Stimulated activated naive B cell treated with anti-CD40 and anti-IgM and Interleukin-4, amounts not matched to agents 10 μg/mL and 1 μg/mL and 100 μg/mL, for 72 hours (primary cell): ENCODE results near the gene PTPN14.

Source experiments
- ATAC-seq, 2 donors: fragments of 150-1000 bp; cut with Tn5 transposase; replicated peaks; 2 replicates each; pipeline ENCODE4 v1.10.0; 2021; ENCODE audit warnings: moderate library complexity in 1 of 2
- DNase-seq: peaks from one replicate; pipeline ENCODE4 v3.0.0; 2021
- H3K27ac Mint-ChIP-seq: one replicate; pipeline ENCODE4 v1.8.0; 2022; ENCODE audit warnings: mild to moderate bottlenecking, mixed read lengths
- H3K27me3 Mint-ChIP-seq, 2 donors: one replicate each; pipeline ENCODE4 v1.8.0; 2022; ENCODE audit warnings: mixed read lengths in 2 of 2
- H3K36me3 Mint-ChIP-seq, 2 donors: one replicate each; pipeline ENCODE4 v1.8.0; 2022; ENCODE audit warnings: mixed read lengths in 2 of 2, mild to moderate bottlenecking in 1 of 2
- H3K4me1 Mint-ChIP-seq, 2 donors: one replicate each; pipeline ENCODE4 v1.8.0; 2022; ENCODE audit warnings: mixed read lengths in 2 of 2, mild to moderate bottlenecking in 1 of 2
- H3K4me3 Mint-ChIP-seq, 2 donors: one replicate each; pipeline ENCODE4 v1.8.0; 2022; ENCODE audit warnings: mild to moderate bottlenecking in 2 of 2, mixed read lengths in 2 of 2, moderate library complexity in 1 of 2
- H3K9me3 Mint-ChIP-seq, 2 donors: one replicate each; pipeline ENCODE4 v1.8.0; 2022; ENCODE audit warnings: mixed read lengths in 2 of 2, mild to moderate bottlenecking in 1 of 2

The PTPN14 gene

GRCh38 chr1:214460304-214460916 lies 91.0 kb downstream of the PTPN14 start:
- no peak overlapping the region for H3K27ac Mint-ChIP-seq

GRCh38 chr1:214459895-214460294 lies 91.5 kb downstream of the PTPN14 start:
- Mint-ChIP-seq H3K4me3 (no peak overlapping the region), H3K9me3 (peaks cover 0 to 2% of the 10 kb centered on the region in 2 donors), H3K27ac (no peak overlapping the region), H3K27me3 (peaks cover 4 to 8% of the 10 kb centered on the region in 2 donors), H3K36me3 (no peaks in the 10 kb centered on the region), H3K4me1 (no peaks in the 10 kb centered on the region)
- DNase-seq (no peak), ATAC-seq (no peak)

More at GRCh38 chr1:214460304-214460916, 91.0 kb downstream of the PTPN14 start:
- Mint-ChIP-seq H3K36me3 (no peaks in the 10 kb centered on the region), H3K27me3 (peaks cover 4% of the 10 kb centered on the region in 2 donors), H3K4me3 (no peak overlapping the region), H3K9me3 (peaks cover 0 to 2% of the 10 kb centered on the region in 2 donors), H3K4me1 (no peaks in the 10 kb centered on the region)
- no peak for DNase-seq
- ATAC-seq = no peak

- DNase-seq (no peak), ATAC-seq (no peak)
- no peak overlapping the region for H3K4me3 Mint-ChIP-seq
- H3K36me3 Mint-ChIP-seq = no peaks in the 10 kb centered on the region
- H3K4me1 Mint-ChIP-seq = no peaks in the 10 kb centered on the region
- H3K27me3 Mint-ChIP-seq = peaks cover 0 to 8% of the 10 kb centered on the region in 2 donors
- H3K27ac Mint-ChIP-seq = no peak overlapping the region
- H3K9me3 Mint-ChIP-seq = no peaks in the 10 kb centered on the region
Observed at GRCh38 chr1:214458541-214458940, 92.9 kb downstream of the PTPN14 start.

- no peaks in the 10 kb centered on the region for H3K36me3 Mint-ChIP-seq
- H3K4me1 Mint-ChIP-seq = no peaks in the 10 kb centered on the region
- no peak for DNase-seq
- H3K27ac Mint-ChIP-seq = no peak overlapping the region
- peaks cover 0 to 11% of the 10 kb centered on the region in 2 donors for H3K27me3 Mint-ChIP-seq
- H3K4me3 Mint-ChIP-seq = no peak overlapping the region
- ATAC-seq = no peak
- no peaks in the 10 kb centered on the region for H3K9me3 Mint-ChIP-seq
Observed at GRCh38 chr1:214455971-214456867, 95.2 kb downstream of the PTPN14 start.

GRCh38 chr1:214455479-214455878 lies 95.9 kb downstream of the PTPN14 start:
- ATAC-seq (no peak), DNase-seq (no peak)
- Mint-ChIP-seq H3K36me3 (no peaks in the 10 kb centered on the region), H3K27me3 (peaks cover 0 to 10% of the 10 kb centered on the region in 2 donors), H3K9me3 (no peaks in the 10 kb centered on the region), H3K4me3 (no peak overlapping the region), H3K4me1 (no peaks in the 10 kb centered on the region), H3K27ac (no peak overlapping the region)

GRCh38 chr1:214454569-214455396 lies 96.6 kb downstream of the PTPN14 start:
- H3K27ac Mint-ChIP-seq = no peak overlapping the region
- no peak for DNase-seq
- H3K4me3 Mint-ChIP-seq = no peak overlapping the region
- no peak for ATAC-seq
- no peaks in the 10 kb centered on the region for H3K36me3 Mint-ChIP-seq
- no peaks in the 10 kb centered on the region for H3K9me3 Mint-ChIP-seq
- H3K4me1 Mint-ChIP-seq = no peaks in the 10 kb centered on the region
- H3K27me3 Mint-ChIP-seq = peaks cover 0 to 7% of the 10 kb centered on the region in 2 donors

- Mint-ChIP-seq H3K27me3 (peaks cover 0 to 7% of the 10 kb centered on the region in 2 donors), H3K27ac (no peak overlapping the region), H3K9me3 (no peaks in the 10 kb centered on the region), H3K4me1 (no peaks in the 10 kb centered on the region), H3K36me3 (no peaks in the 10 kb centered on the region), H3K4me3 (no peak overlapping the region)
- no peak for DNase-seq
- no peak for ATAC-seq
Observed at GRCh38 chr1:214453109-214453722, 98.2 kb downstream of the PTPN14 start.

- Mint-ChIP-seq H3K4me3 (no peak overlapping the region), H3K4me1 (no peaks in the 10 kb centered on the region), H3K36me3 (no peaks in the 10 kb centered on the region), H3K27me3 (peaks cover 0 to 7% of the 10 kb centered on the region in 2 donors), H3K9me3 (no peaks in the 10 kb centered on the region), H3K27ac (no peak overlapping the region)
- DNase-seq = no peak
- no peak for ATAC-seq
Observed at GRCh38 chr1:214452152-214452784, 99.1 kb downstream of the PTPN14 start.

- Mint-ChIP-seq H3K36me3 (no peaks in the 10 kb centered on the region), H3K4me1 (no peaks in the 10 kb centered on the region), H3K27me3 (peaks cover 0 to 7% of the 10 kb centered on the region in 2 donors), H3K4me3 (no peak overlapping the region), H3K27ac (no peak overlapping the region), H3K9me3 (no peaks in the 10 kb centered on the region)
- ATAC-seq (no peak), DNase-seq (no peak)
Observed at GRCh38 chr1:214451596-214451995, 99.8 kb downstream of the PTPN14 start.

- DNase-seq (no peak), ATAC-seq (no peak)
- no peaks in the 10 kb centered on the region for H3K4me1 Mint-ChIP-seq
- peaks cover 0 to 3% of the 10 kb centered on the region in 2 donors for H3K27me3 Mint-ChIP-seq
- no peak overlapping the region for H3K4me3 Mint-ChIP-seq
- no peak overlapping the region for H3K27ac Mint-ChIP-seq
- H3K36me3 Mint-ChIP-seq = no peaks in the 10 kb centered on the region
- H3K9me3 Mint-ChIP-seq = no peaks in the 10 kb centered on the region
Observed at GRCh38 chr1:214449371-214449770, 102.0 kb downstream of the PTPN14 start.

GRCh38 chr1:214448536-214448935 lies 102.9 kb downstream of the PTPN14 start:
- Mint-ChIP-seq H3K27me3 (peaks cover 0 to 3% of the 10 kb centered on the region in 2 donors), H3K36me3 (no peaks in the 10 kb centered on the region), H3K4me1 (no peaks in the 10 kb centered on the region), H3K4me3 (no peak overlapping the region), H3K9me3 (no peaks in the 10 kb centered on the region), H3K27ac (no peak overlapping the region)
- no peak for DNase-seq
- ATAC-seq = no peak

GRCh38 chr1:214447557-214447871 lies 103.9 kb downstream of the PTPN14 start:
- H3K36me3 Mint-ChIP-seq = no peaks in the 10 kb centered on the region
- H3K4me1 Mint-ChIP-seq = no peaks in the 10 kb centered on the region
- H3K27me3 Mint-ChIP-seq = peaks cover 0 to 5% of the 10 kb centered on the region in 2 donors
- ATAC-seq (no peak), DNase-seq (no peak)
- no peak overlapping the region for H3K27ac Mint-ChIP-seq
- H3K9me3 Mint-ChIP-seq = no peaks in the 10 kb centered on the region
- no peak overlapping the region for H3K4me3 Mint-ChIP-seq

GRCh38 chr1:214446772-214447556 lies 104.4 kb downstream of the PTPN14 start:
- no peak for DNase-seq
- Mint-ChIP-seq H3K27ac (no peak overlapping the region), H3K36me3 (no peaks in the 10 kb centered on the region)

More at GRCh38 chr1:214446772-214447556, 104.4 kb downstream of the PTPN14 start:
- H3K4me1 Mint-ChIP-seq = no peaks in the 10 kb centered on the region
- peaks cover 0 to 5% of the 10 kb centered on the region in 2 donors for H3K27me3 Mint-ChIP-seq
- no peaks in the 10 kb centered on the region for H3K9me3 Mint-ChIP-seq
- no peak overlapping the region for H3K4me3 Mint-ChIP-seq
- ATAC-seq = no peak
